Activated naive CD4-positive, alpha-beta T cell treated with anti-CD3 and anti-CD28 coated beads, Interleukin-2, amount 50 U/mL, for 72 hours (primary cell): ENCODE results near the gene CPHXL2. TPM values are rescaled to one million over a fixed set of nuclear protein-coding genes. Genes with fewer than 3 reads are reported as not detected.
A peak's percentile ranks its signal among the peaks of the same experiment; 100 is the strongest.

ENCODE experiments used
- ATAC-seq, 2 donors: fragments of 150-1000 bp; cut with Tn5 transposase; 2 replicates each; pipeline ENCODE4 v1.10.0; 2021; ENCODE audit warnings: mild to moderate bottlenecking in 2 of 2, moderate library complexity in 2 of 2
- DNase-seq, 2 donors: peaks; one replicate each; pipeline ENCODE4 v3.0.0; 2021 to 2022; ENCODE audit warnings: low spot score in 2 of 2
- H3K27ac Mint-ChIP-seq, 2 donors: one replicate each; pipeline ENCODE4 v1.8.0; 2022; ENCODE audit warnings: mild to moderate bottlenecking in 2 of 2, mixed read lengths in 2 of 2
- H3K36me3 Mint-ChIP-seq, 2 donors: one replicate each; pipeline ENCODE4 v1.8.0; 2022; ENCODE audit warnings: mixed read lengths in 2 of 2
- H3K9me3 Mint-ChIP-seq, 2 donors: one replicate each; pipeline ENCODE4 v1.8.0; 2022; ENCODE audit warnings: mixed read lengths in 2 of 2
- total RNA-seq, 2 donors: library from RNA; stranded (reverse); gene quantifications; one replicate each; pipeline ENCODE4 v1.2.3, GENCODE V29; 2022

The CPHXL2 gene
- total RNA-seq, 2 donors from 2014 or later = not detected

GRCh38 chr16:75620326-75621169 lies 56.3 kb downstream of the CPHXL2 start:
- Mint-ChIP-seq H3K9me3 (no peaks in the 10 kb centered on the region), H3K27ac (no peak overlapping the region), H3K36me3 (peaks cover 34 to 44% of the 10 kb centered on the region in 2 donors)
- DNase-seq (no peak), ATAC-seq (no peak)

- no peak for ATAC-seq
- H3K9me3 Mint-ChIP-seq = no peaks in the 10 kb centered on the region
- peaks cover 34 to 37% of the 10 kb centered on the region in 2 donors for H3K36me3 Mint-ChIP-seq
- no peak overlapping the region for H3K27ac Mint-ChIP-seq
- DNase-seq = no peak
Observed at GRCh38 chr16:75618780-75619179, 58.0 kb downstream of the CPHXL2 start.

- DNase-seq (no peak), ATAC-seq (peak; percentile 2 to 13)
- Mint-ChIP-seq H3K36me3 (peaks cover 35 to 37% of the 10 kb centered on the region in 2 donors), H3K27ac (peak overlapping the region; percentile 46 to 79), H3K9me3 (no peaks in the 10 kb centered on the region)
Observed at GRCh38 chr16:75617121-75617520, 59.7 kb downstream of the CPHXL2 start.

GRCh38 chr16:75616521-75617010 lies 60.2 kb downstream of the CPHXL2 start:
- no peaks in the 10 kb centered on the region for H3K9me3 Mint-ChIP-seq
- DNase-seq (no peak), ATAC-seq (peak; percentile 86 to 93)
- peaks cover 30 to 39% of the 10 kb centered on the region in 2 donors for H3K36me3 Mint-ChIP-seq
- peak overlapping the region; percentile 46 to 85 for H3K27ac Mint-ChIP-seq

GRCh38 chr16:75615619-75616018 lies 61.2 kb downstream of the CPHXL2 start:
- H3K36me3 Mint-ChIP-seq = peaks cover 26 to 39% of the 10 kb centered on the region in 2 donors
- peak overlapping the region; percentile 19 to 85 for H3K27ac Mint-ChIP-seq
- DNase-seq (no peak), ATAC-seq (no peak)
- H3K9me3 Mint-ChIP-seq = no peaks in the 10 kb centered on the region

GRCh38 chr16:75614066-75614897 lies 62.5 kb downstream of the CPHXL2 start:
- Mint-ChIP-seq H3K9me3 (no peaks in the 10 kb centered on the region), H3K36me3 (peaks cover 26 to 33% of the 10 kb centered on the region in 2 donors), H3K27ac (no peak overlapping the region)
- ATAC-seq (no peak), DNase-seq (no peak)

Other genes with a start within 250 kb of the CPHXL2 start
- gene CFDP1, start 243.5 kb downstream of the CPHXL2 start, total RNA-seq = 10 to 100 TPM; 47.5 to 49.7 TPM
- 10 to 100 TPM; 21.8 to 33.5 TPM for gene TMEM170A, start 212.3 kb downstream of the CPHXL2 start, total RNA-seq
- not detected for gene CHST6, start 181.6 kb downstream of the CPHXL2 start, total RNA-seq
- gene CHST5, start 140.9 kb downstream of the CPHXL2 start, total RNA-seq = under 1 TPM; 0.10 to 0.18 TPM
- 1 to 10 TPM; 2.8 to 6.0 TPM for gene TMEM231, start 120.8 kb downstream of the CPHXL2 start, total RNA-seq
- 10 to 100 TPM; 56.0 to 82.3 TPM for gene GABARAPL2, start 110.6 kb downstream of the CPHXL2 start, total RNA-seq
- 10 to 100 TPM; 39.0 to 44.8 TPM for gene ADAT1, start 53.7 kb downstream of the CPHXL2 start, total RNA-seq
- 100 to 1,000 TPM; 236 to 265 TPM for gene KARS1, start 29.3 kb downstream of the CPHXL2 start, total RNA-seq
- gene TERF2IP, start 29.2 kb downstream of the CPHXL2 start, total RNA-seq = 10 to 100 TPM; 54.9 to 89.9 TPM
- not detected for gene DUXB, start 24.5 kb upstream of the CPHXL2 start, total RNA-seq
- not detected for gene CPHXL, start 49.5 kb upstream of the CPHXL2 start, total RNA-seq